Peyer's patch (tissue), 4 donors: ENCODE data around the gene PTPRM.

Experiments
- CTCF ChIP-seq, 6 experiments: fragments of 450-650 bp in 4 of 6; fragments of 200-600 bp in 2 of 6; sonication (generic) in 1 of 6; IDR thresholded peaks; one replicate each; pipeline ENCODE4 v1.5.1; 2017 to 2019; ENCODE audit warnings: antibody characterized with exemption in 6 of 6, mild to moderate bottlenecking in 3 of 6, moderate library complexity in 1 of 6
- POLR2A ChIP-seq, 2 donors: fragments of 450-650 bp; IDR thresholded peaks; one replicate each; pipeline ENCODE4 v1.5.1; 2017; ENCODE audit warnings: antibody characterized with exemption in 2 of 2, mild to moderate bottlenecking in 2 of 2, moderate library complexity in 2 of 2

- TF ChIP-seq CTCF (IDR thresholded peaks at IDR 0.05) (no peak), POLR2A (IDR thresholded peaks at IDR 0.05) (no peak)
Measured at GRCh38 chr18:8364385-8364784, 797.3 kb downstream of the PTPRM start.
